Ecto neural progenitor cell (in vitro differentiated cells): ENCODE data around the gene BMP2.

ENCODE experiments used
- DNase-seq: peaks from one replicate; pipeline ENCODE4 v3.0.0-alpha.2; 2018; ENCODE audit warnings: low spot score

Gene BMP2

GRCh38 chr20:6768228-6769140 is 998 bp downstream of the BMP2 start:
- peak; percentile 58 for DNase-seq

- DNase-seq: peak; percentile 66
These were observed 2.7 kb downstream of the BMP2 start for GRCh38 chr20:6769903-6770785.

GRCh38 chr20:6770786-6771100 is 3.3 kb downstream of the BMP2 start:
- no peak for DNase-seq

- DNase-seq: no peak
These were observed 13.1 kb downstream of the BMP2 start for GRCh38 chr20:6780433-6781190.

DNA sequence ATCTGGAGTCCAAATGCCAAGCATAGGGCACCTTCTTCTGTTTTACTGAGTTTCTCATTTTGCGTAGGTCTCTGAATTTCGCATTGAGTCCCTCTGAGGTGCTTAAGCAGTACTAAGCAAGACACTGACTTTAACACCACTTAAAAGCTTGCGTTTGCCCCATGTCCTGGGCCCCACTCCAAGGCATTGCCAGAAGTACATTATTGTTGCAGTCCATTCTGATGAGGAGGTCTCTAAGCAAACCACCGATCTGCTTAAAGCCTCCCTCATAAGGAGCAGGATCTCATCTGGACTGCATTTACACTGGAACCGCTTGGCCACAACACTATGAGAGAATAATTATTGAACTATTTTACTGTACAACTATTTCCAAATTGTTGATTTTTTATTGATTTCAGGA is 16.3 kb downstream of the BMP2 start:
- no peak for DNase-seq

- no peak for DNase-seq
These were observed 16.7 kb downstream of the BMP2 start for GRCh38 chr20:6784210-6784631.

DNA sequence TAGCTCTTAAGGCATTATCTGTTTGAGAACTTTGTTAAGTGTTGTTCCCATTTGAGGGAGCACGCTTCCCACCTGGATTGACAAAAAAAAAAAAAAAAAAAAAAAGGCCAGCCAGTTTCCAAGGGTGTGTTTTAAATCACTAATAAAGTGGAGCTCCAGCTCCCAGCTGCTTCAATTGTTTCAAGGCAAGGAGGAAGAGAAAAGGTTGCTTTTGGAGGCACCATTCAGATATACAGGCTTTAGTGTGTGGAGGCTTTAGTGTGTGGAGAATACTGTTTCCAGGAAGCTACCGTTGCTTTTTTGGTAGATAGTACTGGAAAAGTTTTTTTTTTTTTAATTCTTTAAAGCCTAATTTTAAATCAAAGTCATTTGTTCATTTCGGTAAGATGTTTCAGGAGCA is 17.3 kb downstream of the BMP2 start:
- DNase-seq: no peak

DNA sequence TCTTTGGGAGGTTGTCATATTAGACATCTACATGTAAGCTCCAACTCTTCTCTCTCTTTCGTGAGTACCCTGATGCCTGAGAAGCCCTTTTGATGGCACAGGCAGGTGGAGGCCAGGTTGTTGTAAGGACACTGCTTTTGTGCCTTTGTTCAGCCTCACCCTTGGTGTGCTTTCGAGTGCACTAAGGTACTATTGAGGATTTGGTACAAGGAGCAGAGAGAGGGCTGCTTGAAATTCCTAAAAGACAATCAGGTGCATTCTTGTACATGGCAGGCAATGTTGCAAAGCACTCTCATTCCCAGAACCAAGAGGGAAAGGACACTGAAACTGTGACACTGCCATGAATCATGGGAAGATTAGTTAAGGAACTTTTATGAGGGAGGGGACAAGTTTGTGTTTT is 19.1 kb downstream of the BMP2 start:
- no peak for DNase-seq

- DNase-seq: no peak
These were observed 25.3 kb downstream of the BMP2 start for GRCh38 chr20:6792789-6793188.

- no peak for DNase-seq
These were observed 34.7 kb downstream of the BMP2 start for GRCh38 chr20:6802227-6802626.

DNA sequence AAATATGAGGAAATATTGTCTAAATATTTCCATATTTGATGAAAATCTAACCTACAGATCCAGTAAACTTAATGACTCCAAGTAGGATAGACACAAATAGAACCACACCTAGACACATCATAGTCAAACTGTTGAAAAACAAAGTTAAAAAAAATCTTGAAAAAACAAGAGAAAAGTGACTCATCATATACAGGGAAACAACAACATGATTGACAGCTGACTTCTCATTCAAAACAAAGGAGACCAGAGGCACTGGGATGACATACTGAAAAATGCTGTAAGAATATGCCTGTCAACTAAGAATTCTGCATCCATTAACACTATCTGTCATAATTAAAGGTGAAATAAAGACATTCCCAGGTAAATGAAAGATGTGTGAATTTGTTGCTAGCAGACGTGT is 38.8 kb downstream of the BMP2 start:
- no peak for DNase-seq

GRCh38 chr20:6811262-6812035 is 44.0 kb downstream of the BMP2 start:
- DNase-seq: no peak

DNA sequence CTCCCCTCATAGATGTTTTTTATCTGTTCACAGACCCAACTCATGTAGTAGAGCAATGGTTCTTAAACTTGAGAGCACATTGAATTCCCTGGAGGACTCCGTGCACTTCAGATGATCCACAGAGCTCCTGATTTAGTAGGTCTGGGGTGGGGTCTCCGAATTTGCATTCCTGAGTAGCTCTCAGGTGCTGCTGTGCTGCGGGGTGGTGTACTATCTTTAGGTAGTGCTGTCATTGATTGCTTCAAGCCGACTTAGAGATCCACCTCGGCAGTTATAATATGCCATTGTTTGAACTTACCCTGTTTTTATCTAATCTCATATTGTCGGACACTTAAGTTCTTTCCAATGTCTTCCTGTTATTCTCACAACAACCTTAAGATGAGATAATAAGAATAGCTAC is 45.0 kb downstream of the BMP2 start:
- no peak for DNase-seq

GRCh38 chr20:6814945-6815344 is 47.5 kb downstream of the BMP2 start:
- DNase-seq: no peak

DNA sequence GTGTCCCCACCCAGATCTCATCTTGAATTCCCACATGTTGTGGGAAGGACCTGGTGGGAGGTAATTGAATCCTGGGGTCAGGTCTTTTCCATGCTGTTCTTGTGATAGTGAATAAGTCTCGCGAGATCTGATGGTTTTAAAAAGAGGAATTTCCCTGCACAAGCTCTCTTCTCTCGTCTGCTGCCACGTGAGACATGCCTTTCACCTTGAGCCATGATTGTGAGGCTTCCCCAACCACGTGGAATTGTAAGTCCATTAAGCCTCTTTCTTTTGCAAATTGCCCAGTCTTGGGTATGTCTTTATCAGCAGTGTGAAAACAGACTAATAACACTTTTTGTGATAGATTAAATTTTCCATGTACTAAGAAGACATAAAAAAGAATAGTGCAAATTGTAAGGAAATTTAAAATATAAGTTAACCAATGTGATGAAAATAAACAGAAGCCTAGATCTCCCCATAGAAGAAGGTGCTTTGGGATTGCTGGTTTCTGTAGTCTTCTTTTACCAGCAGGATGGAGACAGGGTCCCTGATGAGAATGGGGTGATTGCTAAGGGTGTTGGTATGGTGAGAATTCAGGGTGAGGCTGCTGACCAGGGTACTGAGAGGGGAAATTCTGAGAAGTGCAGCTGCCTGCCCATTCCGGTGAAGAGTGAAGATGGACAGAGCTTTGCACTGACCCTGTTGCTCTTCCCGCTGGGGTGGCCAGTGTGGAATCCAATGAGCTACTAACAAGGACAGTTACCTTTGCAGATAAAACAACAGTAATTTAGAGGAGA is 50.7 kb downstream of the BMP2 start:
- DNase-seq: no peak

DNA sequence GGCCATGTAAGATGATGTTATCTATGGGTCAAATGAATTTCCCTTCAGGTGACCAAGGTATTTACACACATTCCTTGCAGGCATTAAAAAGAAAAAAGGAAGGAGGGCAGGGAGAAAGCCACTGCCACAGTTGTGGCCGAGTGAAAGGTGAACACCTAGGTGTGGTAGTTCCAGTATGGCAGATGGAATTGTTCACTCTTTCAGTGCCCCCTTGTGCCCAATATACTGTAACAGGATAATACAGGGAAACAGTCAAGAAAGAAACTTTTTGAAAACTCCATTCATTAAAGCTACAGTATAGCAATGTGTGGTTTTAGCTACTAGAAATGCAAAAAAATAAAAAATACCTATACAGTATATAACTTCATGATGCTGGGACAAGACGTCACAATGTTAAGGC is 52.1 kb downstream of the BMP2 start:
- no peak for DNase-seq

GRCh38 chr20:6824401-6824800 is 56.9 kb downstream of the BMP2 start:
- DNase-seq: no peak

DNA sequence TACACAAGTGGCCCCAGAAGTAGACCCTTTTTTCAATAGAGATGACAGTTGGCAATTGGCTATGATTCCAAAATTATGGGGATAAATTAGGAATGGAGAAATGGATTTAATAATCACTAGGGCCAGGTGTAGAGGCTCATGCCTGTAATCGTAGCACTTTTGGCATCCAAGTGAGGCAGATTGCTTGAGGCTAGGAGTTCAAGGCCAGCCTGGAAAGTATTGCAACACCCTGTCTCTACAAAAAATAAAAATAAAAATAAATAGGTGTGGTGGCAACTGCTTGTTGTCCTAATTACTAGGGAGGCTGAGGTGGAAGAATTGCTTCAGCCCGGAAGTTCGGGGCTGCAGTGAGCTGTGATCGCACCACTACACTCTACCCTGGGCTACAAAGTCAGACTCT is 60.0 kb downstream of the BMP2 start:
- no peak for DNase-seq

- DNase-seq: peak; percentile 65
These were observed 61.4 kb downstream of the BMP2 start for GRCh38 chr20:6828794-6829423.

GRCh38 chr20:6829510-6830116 is 62.1 kb downstream of the BMP2 start:
- DNase-seq: no peak
